Measurements from ENCODE around the gene SERINC5.
"Not testable (repeated sequence)": the region's sequence is repeated elsewhere in the genome, so short reads cannot be mapped to it uniquely, and the experiment has no call there.

The SERINC5 gene

GRCh38 chr5:80255811-80256712 is at the start of gene SERINC5:
TSS of gene SERINC5 (minus strand) at chr5:80256048. CDS start at chr5:80255922, 126 bp downstream.
- DNase-seq: peak; percentile 93

DNA sequence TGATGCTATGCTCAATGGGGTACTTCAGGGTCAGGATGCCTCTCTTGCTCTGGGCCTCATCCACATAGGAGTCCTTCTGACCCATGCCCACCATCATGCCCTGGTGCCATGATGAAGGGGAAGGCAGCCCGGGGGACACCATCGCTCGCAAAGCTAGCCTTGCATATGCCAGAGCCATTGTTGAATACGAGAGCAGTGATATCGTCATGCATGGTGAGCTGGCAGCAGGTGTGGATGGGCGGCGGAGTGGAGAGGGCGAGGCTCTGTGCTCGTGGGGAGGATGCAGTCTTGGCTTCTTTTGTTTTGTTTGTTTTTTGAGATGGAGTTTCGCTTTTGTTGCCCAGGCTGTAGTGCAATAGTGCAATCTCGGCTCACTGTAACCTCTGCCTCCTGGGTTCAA is 46.8 kb upstream of the SERINC5 start:
- DNase-seq: no peak

DNA sequence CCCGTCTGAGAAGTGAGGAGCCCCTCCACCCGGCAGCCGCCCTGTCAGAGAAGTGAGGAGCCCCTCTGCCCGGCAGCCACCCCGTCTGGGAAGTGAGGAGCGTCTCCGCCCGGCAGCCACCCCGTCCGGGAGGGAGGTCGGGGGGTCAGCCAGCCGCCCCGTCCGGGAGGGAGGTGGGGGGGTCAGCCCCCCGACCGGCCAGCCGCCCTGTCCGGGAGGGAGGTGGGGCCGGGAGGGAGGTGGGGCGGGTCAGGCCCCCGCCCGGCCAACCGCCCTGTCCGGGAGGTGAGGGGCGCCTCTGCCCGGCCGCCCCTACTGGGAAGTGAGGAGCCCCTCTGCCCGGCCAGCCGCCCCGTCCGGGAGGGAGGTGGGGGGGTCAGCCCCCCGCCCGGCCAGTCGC is 45.5 kb upstream of the SERINC5 start:
- not testable (repeated sequence) for DNase-seq

GRCh38 chr5:80300796-80301195 is 44.9 kb upstream of the SERINC5 start:
- not testable (repeated sequence) for DNase-seq

DNA sequence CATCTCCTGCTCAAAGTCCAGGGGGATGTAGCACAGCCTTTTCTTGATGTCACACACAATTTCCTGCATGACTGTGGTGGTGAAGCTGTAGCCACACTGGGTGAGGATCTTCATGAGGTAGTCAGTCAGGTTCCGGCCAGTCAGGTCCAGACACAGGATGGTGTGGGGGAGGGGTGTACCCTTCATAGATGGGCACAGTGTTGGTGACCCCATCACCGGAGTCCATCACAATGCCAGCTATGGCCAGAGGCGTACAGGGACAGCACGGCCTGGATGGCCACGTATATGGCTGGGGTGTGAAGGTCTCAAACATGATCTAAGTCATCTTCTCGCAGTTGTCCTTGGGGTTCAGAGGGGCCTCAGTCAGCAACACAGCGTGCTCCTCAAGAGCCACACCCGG is 44.3 kb upstream of the SERINC5 start:
- no peak for DNase-seq

- no peak for DNase-seq
Observed at GRCh38 chr5:80299601-80300000, 43.8 kb upstream of the SERINC5 start.

DNA sequence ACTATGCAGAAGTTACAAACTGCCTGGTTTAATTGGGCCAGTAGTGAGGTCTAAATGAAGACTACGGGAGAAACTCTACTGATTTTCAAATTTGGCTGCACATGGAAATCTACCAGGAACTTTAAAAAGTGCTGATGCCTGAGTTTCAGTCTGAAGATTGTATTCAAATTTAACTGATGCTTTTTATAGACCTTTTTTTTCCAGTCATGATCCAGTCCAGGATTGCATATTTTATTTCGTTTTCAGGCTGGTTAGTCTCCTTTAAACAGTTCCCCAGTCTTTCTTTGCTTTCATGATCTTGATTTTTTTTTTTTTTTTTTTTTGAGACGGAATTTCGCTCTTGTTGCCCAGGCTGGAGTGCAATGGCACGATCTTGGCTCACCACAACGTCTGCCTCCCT is 40.3 kb upstream of the SERINC5 start:
- DNase-seq: no peak

DNA sequence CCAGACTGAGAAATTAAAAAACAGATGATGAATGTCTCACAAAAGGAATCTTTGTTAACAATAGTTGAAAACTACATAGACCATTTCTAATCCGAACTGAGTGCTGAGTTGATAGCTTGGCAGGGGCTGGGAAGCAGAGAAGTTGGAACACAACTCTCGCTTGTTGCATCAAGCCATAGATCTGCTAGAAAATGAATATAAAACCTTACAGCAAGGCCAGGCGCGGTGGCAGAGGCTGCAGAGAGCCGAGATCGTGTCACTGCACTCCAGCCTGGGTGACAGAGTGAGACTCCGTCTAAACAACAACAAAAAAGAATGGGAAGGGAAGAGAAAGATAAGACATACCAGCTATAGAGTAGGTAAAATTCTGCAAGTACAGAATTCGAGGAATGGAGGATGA is 35.9 kb upstream of the SERINC5 start:
- DNase-seq: no peak

GRCh38 chr5:80289320-80289719 is 33.5 kb upstream of the SERINC5 start:
- DNase-seq: no peak

DNA sequence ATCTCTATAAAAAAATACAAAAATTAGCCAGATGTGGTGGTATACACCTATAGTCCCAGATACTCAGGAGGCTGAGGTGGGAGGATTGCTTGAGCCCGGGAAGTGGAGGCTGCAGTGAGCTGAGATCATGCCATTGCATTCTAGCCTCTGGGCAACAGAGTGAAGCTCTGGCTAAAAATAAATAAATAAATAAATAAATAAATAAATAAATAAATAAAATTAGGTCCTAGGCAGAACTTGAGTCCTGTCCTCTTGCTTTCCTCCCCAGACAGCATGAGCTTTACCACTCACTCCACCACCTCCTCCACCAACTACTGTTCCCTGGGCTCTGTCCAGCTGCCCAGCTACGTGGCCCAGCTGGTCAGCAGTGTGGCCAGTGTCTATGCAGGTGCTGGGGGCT is 32.3 kb upstream of the SERINC5 start:
- no peak for DNase-seq

DNA sequence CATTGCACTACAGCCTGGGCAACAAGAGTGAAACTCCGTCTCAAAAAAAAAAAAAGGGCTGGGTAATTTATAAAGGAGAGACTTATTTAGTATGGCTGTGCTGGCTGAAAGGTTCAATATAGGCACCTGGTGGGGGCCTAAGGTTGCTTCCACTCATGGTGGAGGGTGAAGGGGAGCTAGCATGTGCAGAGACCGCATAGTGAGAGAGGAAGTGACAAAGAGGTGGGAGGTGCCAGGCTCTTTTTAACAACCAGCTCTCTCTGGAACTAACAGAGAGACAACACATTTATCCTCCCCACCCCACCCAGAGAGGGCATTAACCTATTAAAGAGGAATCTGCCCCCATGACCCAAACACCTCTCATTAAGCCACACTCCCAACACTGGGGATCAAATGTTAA is 28.9 kb upstream of the SERINC5 start:
- no peak for DNase-seq

DNA sequence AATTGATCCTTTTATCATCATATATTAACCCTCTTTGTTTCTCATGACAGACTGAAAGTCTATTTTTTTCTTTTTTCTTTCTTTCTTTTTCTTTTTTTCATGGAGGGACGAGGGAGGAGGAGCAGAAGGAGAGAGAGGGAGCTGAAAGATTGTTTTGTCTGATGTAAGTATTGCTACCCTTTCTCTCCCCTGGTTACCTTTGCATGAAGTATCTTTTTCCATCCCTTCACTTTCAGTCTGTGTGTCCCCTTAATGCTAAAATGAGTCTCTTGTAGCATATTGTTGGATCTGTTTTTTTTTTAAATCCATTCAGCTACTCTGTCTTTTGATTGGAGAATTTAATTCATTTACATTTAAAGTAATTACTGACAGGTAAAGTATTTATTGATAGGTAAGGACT is 27.5 kb upstream of the SERINC5 start:
- no peak for DNase-seq

- DNase-seq: no peak
Observed at GRCh38 chr5:80282054-80282453, 26.2 kb upstream of the SERINC5 start.

GRCh38 chr5:80277191-80277590 is 21.3 kb upstream of the SERINC5 start:
- no peak for DNase-seq

DNA sequence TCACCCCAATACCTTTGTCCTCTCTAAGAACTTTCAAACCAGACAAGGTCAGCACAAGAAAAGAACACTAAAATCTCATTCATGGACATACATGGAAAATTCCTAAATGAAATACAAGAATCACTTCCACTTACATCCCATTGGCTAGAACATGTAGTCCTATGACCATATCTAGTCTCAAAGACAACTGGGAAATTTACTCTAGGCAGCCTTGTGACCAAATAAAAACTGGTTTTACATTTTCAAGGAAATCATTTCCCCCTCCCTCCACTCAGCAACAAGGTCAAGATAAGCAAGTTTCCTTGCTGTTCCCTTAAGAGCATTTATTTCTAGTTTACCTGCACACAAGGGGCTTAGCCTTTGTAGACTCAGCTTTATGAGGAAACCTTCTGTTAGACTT is 20.3 kb upstream of the SERINC5 start:
- no peak for DNase-seq

DNA sequence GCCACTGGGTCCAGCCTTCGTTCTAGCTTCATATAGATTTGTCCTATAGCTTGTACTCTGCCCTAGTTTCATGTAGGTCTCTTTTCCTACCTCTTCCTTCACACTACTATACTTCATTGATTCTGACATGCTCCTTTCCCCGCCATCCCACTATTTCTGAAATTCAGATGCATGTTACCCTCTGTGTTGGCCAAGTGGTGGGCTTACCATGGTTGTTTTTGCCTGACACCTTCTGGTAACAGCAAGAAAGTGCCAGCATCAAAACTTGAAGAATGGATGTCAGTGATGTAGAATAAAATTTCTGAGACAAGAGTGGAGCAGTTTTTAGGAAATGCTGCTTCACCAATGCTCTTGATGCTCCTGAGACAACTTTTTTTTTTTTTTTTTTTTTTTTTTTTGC is 19.5 kb upstream of the SERINC5 start:
- no peak for DNase-seq

DNA sequence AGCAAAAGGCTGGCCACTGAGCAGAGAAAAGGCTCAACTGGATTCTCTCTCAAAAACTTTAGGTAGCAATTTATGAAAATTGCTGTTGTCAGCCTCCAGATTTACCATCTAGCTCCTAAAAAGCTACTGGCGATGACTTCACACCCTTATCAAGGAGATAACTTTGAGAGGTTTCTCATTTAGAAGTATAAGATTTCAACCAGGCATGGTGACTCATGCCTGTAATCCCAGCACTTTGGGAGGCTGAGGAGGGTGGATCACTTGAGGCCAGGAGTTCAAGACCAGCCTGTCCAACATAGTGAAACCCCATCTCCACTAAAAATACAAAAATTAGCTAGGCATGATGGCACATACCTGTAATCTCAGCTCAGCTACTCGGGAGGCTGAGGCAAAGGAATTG is 14.7 kb upstream of the SERINC5 start:
- DNase-seq: not testable (repeated sequence)

DNA sequence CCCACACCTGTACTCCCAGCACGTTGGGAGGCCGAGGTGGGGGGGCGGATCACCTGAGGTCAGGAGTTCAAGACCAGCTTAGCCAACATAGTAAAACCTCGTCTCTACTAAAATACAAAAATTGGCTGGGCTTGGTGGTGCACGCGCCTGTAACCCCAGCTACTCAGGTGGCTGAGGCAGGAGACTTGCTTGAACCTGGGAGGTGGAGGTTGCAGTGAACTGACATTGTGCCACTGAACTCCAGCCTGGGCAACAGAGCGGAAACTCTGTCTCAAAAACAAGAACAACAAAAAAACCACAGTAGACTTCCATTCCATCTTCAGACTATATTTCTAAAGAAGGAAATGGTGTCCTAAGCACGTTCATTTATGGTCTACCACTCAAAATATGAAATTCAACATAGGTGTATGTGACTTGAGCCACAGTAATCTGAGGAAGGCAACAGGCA is 14.2 kb upstream of the SERINC5 start:
- no peak for DNase-seq

GRCh38 chr5:80268916-80269315 is 13.1 kb upstream of the SERINC5 start:
- no peak for DNase-seq

GRCh38 chr5:80266566-80266965 is 10.7 kb upstream of the SERINC5 start:
- no peak for DNase-seq

GRCh38 chr5:80260461-80260860 is 4.6 kb upstream of the SERINC5 start:
- no peak for DNase-seq

DNA sequence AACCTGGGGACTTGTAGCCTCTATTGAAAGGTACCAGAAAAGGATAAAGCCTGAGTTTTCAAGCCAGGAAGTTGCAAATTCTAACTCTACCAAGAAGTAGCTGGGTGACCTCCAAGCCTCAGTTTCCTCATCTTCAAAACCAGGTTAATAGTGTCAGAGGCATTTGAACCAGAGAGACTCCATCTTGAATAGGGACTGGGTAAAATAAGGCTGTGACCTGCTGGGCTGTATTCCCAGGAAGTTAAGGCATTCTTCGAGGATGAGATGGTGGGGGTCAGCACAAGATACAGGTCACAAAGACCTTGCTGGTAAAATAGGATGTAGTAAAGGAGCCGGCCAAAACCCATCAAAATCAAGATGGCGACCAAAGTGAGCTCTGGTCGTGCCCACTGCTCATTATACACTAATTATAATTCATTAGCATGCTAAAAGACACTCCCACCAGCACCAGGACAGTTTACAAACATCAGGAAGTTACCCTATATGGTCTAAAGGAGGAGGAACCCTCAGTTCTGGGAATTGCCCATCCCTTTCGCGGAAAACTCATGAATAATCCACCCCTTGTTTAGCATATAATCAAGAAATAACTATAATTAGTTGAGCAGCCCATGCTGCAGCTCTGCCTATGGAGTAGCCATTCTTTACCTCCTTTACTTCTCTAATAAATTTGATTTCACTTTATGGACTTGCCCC is 3.8 kb upstream of the SERINC5 start:
- DNase-seq: no peak

GRCh38 chr5:80255431-80255810 is 427 bp downstream of the SERINC5 start:
- peak; percentile 89 for DNase-seq

- peak; percentile 43 for DNase-seq
Observed at GRCh38 chr5:80254767-80255430, 949 bp downstream of the SERINC5 start.
